GM12874 (cell line): ENCODE results near the gene MFF.

Source experiments
- TF ChIP-seq, protein P1 (sequence below): IDR thresholded peaks from 2 replicates; pipeline ENCODE4 v1.5.1; 2011; ENCODE audit warnings: low read depth, mild to moderate bottlenecking, control low read depth, low read length, moderate library complexity; ENCODE audit not compliant: insufficient read depth

MFF gene

DNA sequence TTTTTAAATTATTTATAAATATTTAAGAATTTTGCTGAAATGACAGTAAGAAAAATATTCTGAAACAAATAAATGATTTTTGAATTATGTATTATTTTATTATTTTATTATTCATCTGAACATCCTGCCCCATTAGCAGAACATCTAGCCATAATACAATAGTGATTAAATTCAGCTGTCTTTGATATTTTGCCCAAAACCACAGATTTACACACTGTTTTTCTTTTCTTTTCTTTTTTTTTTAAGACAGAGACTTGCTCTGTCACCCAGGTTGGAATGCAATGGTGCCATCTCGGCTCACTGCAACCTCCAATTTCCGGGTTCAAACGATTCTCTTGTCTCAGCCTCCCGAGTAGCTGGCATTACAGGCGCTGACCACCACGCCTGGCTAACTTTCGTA, 64.6 kb downstream of the MFF start:
- TF ChIP-seq, protein P1, sequence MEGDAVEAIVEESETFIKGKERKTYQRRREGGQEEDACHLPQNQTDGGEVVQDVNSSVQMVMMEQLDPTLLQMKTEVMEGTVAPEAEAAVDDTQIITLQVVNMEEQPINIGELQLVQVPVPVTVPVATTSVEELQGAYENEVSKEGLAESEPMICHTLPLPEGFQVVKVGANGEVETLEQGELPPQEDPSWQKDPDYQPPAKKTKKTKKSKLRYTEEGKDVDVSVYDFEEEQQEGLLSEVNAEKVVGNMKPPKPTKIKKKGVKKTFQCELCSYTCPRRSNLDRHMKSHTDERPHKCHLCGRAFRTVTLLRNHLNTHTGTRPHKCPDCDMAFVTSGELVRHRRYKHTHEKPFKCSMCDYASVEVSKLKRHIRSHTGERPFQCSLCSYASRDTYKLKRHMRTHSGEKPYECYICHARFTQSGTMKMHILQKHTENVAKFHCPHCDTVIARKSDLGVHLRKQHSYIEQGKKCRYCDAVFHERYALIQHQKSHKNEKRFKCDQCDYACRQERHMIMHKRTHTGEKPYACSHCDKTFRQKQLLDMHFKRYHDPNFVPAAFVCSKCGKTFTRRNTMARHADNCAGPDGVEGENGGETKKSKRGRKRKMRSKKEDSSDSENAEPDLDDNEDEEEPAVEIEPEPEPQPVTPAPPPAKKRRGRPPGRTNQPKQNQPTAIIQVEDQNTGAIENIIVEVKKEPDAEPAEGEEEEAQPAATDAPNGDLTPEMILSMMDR: no peak

DNA sequence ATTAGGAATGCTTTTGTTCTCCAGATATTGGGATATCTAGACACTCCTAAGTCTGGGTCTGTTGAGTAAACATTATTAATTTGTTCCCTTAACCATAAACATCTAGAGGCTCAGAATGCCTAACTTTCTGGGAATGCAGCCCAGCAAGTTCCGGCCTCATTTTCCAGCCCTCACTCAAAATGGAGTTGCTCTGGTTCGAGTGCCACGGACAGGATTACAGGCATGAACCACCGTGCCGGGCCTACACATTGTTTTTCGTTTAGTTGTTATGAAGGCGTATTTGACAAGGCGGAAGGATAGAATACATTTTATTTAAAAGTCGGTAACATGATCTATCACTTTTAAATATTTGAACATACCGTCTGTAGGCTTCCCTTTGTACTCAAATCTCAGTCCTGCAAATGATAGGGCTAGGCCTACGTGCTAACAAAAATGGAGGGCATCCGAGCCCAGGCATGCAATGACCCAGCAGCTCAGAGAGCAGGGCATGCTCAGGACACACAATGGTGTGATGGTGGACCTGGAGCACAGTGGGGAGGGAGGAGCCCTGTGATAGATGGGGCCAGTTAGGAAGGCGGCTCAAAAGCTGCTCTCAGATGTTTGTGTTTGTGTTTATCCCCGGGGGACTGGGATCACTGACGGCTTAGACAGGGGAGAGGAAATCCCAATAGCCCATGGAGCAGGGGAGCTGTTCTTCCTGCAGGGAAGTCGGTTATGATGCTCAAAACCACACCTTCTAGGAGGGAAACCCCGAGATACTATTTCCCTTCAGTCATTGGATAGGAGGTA, 65.6 kb downstream of the MFF start:
- TF ChIP-seq, protein P1: no peak

DNA sequence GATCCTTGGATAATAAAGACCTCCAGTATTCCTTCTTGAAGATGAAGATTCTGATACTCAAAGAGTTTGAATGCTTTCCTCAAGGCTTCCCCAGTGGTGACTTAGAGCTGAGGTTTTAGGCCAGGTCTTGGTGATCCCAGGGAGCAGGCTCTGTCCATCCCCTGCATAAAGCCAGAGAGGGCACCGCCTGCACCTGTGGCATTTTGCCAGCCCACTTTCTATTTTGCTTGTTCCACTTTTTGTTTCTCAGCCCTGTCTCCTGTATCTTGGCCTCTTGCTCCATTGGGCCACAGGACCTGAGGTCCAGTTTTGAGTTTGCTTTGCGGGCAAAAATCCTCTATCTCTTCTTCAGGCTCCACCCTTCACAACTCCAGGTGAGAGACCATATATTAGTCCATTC, 69.3 kb downstream of the MFF start:
- TF ChIP-seq, protein P1: no peak

DNA sequence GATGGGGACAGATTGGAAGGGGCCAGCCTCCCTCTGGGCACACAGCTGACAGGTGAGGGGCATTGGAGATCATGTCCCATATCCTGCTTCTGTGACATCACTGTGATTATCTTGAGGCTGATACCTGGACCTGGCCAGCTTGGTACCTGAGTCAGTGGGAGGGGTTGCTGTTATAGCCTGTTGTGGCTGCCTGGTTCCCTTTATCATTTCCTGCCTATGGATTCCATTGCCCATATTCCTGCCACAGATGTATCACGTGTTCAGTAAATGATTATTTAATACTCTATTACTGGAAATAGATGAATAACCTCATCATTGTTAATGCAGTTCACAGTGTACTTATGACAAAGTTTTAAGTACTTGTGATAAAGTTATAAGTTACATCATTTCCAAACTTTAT, 70.5 kb downstream of the MFF start:
- TF ChIP-seq, protein P1: no peak

- TF ChIP-seq, protein P1: no peak
Observed at GRCh38 chr2:227397562-227397961, 72.5 kb downstream of the MFF start.

DNA sequence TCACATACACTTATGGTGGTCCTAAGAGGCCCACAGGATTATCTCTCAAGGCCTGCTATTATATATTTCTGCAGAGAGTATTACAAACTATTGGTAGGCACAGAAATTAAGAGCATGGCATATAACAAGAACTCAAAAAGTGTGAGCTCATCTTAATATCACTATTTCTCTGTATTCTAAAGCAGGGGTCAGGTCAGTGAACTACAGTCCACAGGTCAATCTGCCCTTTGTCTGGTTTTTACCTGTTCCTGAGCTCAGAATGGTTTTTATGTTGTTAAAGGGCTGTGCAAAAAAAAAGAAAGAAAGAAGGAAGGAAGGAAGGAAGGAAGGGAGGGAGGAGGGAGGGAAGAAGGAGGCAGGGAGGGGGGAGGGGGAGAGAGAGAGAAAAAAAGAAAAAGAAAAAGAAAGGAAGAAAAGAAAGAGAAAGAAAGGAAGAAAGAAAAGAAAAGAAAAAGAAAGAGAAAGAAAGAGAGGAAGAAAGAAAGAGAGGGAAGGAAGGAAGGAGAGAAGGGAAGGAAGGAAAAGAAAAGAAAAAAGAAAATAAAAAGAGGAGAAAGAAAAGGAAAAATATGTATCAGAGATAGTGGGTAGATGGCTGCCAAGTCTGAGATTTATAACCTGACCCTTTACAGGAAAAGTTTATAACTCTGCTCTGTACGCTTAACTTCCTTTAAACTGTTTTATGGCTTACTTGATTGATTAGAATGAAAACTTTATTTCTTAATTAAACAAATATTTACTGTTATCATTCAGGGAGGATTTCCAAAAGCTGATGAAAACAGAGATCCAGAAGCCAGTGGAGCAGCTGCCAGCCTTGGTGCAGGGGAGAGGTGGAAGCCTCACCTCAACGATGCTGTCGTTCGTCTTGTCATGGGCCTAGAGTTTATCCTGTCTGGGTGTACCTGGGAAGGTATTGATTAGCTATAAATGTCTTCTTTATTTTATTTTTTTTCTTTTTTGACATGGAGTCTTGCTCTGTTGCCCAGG, 73.9 kb downstream of the MFF start:
- TF ChIP-seq, protein P1: no peak

DNA sequence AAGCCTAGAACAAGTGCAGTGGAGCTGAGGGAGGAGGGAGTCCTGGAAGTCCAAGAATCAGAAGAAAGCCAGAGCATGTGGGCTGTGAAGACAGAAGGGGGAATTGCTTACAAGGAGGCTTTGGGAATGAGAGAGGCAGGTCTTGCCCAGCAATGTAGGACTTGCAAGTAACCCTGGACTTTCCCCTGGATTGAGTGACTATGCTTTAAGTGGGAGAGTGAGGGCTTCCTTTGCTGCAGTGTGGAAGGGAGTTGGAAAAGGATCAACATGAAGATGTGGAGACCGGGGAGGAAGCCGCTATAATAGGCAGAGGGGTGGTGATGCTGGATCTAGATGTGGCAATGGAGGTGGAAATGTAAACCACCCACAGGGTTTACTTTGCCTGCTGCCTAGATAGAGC, 76.5 kb downstream of the MFF start:
- TF ChIP-seq, protein P1: no peak
